ENCODE results near the gene UNK. TPM values are rescaled to one million over a fixed set of nuclear protein-coding genes. Genes with fewer than 3 reads are reported as not detected.

UNK gene
- total and polyA plus RNA-seq, 9 of the 15 experiments (the other 6 are each of a cell fraction or from before 2014, with no cell fraction given) = 12.8 to 38.6 (median 24.8) TPM

DNA sequence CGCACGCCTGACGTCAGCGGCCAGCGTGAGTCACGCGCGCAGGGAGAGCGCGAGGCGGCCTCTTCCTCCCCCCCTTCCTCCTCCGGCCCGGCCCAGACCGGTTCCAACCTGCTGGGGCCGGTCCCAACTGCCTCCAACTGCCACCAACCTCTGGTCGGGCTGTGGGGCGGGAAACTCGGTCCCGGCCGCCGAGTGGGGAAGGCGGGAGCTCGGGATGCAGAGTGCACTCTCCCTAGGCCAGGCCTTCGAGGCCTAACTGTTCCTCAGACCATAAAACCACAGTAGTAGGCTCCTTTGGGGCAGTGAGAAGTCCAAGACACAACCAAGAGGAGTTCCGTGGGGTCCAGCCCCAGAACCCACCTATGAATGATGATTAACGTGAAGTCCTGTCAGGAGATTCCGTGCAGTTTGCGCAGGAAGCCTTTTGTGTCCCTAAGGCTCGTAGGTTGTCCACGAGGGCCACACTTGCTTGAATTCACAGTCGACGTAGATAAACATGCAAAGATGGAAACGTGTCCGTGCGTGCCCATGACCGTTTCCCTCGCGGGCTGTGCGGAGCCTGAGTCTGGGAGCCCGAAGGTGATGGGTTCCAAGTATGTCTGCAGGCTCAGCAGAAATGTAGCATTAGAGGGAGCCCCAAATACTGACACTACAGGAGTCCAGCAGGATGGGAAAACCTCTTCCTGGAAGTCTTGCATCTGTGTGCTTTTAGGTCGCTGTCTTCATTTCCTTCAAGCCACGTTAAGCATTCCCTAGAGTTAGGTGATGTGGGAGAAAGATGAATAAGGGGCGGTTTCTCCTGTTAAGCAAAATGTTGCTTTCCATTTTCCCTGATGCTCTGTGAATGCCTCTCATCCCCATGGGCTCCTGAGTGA lies 647 bp downstream of the UNK start (continued):
- TF ChIP-seq, protein P1, sequence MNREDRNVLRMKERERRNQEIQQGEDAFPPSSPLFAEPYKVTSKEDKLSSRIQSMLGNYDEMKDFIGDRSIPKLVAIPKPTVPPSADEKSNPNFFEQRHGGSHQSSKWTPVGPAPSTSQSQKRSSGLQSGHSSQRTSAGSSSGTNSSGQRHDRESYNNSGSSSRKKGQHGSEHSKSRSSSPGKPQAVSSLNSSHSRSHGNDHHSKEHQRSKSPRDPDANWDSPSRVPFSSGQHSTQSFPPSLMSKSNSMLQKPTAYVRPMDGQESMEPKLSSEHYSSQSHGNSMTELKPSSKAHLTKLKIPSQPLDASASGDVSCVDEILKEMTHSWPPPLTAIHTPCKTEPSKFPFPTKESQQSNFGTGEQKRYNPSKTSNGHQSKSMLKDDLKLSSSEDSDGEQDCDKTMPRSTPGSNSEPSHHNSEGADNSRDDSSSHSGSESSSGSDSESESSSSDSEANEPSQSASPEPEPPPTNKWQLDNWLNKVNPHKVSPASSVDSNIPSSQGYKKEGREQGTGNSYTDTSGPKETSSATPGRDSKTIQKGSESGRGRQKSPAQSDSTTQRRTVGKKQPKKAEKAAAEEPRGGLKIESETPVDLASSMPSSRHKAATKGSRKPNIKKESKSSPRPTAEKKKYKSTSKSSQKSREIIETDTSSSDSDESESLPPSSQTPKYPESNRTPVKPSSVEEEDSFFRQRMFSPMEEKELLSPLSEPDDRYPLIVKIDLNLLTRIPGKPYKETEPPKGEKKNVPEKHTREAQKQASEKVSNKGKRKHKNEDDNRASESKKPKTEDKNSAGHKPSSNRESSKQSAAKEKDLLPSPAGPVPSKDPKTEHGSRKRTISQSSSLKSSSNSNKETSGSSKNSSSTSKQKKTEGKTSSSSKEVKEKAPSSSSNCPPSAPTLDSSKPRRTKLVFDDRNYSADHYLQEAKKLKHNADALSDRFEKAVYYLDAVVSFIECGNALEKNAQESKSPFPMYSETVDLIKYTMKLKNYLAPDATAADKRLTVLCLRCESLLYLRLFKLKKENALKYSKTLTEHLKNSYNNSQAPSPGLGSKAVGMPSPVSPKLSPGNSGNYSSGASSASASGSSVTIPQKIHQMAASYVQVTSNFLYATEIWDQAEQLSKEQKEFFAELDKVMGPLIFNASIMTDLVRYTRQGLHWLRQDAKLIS (CRISPR knock-in tag; IDR thresholded peaks at IDR 0.05) = peak; percentile 90
- TF ChIP-seq, protein P2, sequence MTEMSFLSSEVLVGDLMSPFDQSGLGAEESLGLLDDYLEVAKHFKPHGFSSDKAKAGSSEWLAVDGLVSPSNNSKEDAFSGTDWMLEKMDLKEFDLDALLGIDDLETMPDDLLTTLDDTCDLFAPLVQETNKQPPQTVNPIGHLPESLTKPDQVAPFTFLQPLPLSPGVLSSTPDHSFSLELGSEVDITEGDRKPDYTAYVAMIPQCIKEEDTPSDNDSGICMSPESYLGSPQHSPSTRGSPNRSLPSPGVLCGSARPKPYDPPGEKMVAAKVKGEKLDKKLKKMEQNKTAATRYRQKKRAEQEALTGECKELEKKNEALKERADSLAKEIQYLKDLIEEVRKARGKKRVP (CRISPR knock-in tag; IDR thresholded peaks at IDR 0.05) = peak; percentile 51; the same call in 1 of the 2 replicates
- peak; percentile 90; the same call in 1 of the 2 replicates for TF ChIP-seq ZNF644 (tag; IDR thresholded peaks at IDR 0.05; ENCODE audit: low read depth)
- TF ChIP-seq ZNF436 (CRISPR knock-in tag; IDR thresholded peaks at IDR 0.05) = peak; percentile 37; the same call in 1 of the 2 replicates
- TF ChIP-seq, protein P3, sequence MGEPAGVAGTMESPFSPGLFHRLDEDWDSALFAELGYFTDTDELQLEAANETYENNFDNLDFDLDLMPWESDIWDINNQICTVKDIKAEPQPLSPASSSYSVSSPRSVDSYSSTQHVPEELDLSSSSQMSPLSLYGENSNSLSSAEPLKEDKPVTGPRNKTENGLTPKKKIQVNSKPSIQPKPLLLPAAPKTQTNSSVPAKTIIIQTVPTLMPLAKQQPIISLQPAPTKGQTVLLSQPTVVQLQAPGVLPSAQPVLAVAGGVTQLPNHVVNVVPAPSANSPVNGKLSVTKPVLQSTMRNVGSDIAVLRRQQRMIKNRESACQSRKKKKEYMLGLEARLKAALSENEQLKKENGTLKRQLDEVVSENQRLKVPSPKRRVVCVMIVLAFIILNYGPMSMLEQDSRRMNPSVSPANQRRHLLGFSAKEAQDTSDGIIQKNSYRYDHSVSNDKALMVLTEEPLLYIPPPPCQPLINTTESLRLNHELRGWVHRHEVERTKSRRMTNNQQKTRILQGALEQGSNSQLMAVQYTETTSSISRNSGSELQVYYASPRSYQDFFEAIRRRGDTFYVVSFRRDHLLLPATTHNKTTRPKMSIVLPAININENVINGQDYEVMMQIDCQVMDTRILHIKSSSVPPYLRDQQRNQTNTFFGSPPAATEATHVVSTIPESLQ (CRISPR knock-in tag; IDR thresholded peaks at IDR 0.05) = peak; percentile 98
- no peak for TF ChIP-seq RHOXF2B (CRISPR knock-in tag; conservative IDR thresholded peaks at IDR 0.05)
- 0 out of 2 replicates have a peak, but pooled peaks have one; percentile 82 for TF ChIP-seq MTA3 (IDR thresholded peaks at IDR 0.05; ENCODE audit: borderline replicate concordance)
- TF ChIP-seq ZZZ3 (IDR thresholded peaks at IDR 0.05) = peak; percentile 85
- peak; percentile 91 for TF ChIP-seq JUN (IDR thresholded peaks at IDR 0.05; ENCODE audit: borderline replicate concordance, low read depth, low read length)
- TF ChIP-seq JUN (CRISPR knock-in tag; IDR thresholded peaks at IDR 0.05; ENCODE audit: borderline replicate concordance) = 0 out of 2 replicates have a peak, but pooled peaks have one; percentile 1
- TF ChIP-seq TAL1 (IDR thresholded peaks at IDR 0.05) = no peak
- TF ChIP-seq, protein P4, sequence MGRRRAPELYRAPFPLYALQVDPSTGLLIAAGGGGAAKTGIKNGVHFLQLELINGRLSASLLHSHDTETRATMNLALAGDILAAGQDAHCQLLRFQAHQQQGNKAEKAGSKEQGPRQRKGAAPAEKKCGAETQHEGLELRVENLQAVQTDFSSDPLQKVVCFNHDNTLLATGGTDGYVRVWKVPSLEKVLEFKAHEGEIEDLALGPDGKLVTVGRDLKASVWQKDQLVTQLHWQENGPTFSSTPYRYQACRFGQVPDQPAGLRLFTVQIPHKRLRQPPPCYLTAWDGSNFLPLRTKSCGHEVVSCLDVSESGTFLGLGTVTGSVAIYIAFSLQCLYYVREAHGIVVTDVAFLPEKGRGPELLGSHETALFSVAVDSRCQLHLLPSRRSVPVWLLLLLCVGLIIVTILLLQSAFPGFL (CRISPR knock-in tag; IDR thresholded peaks at IDR 0.05) = peak; percentile 98
- TF ChIP-seq RBM17 (IDR thresholded peaks at IDR 0.05; ENCODE audit: borderline replicate concordance, low read depth, low read length) = no peak
- TF ChIP-seq ZNF76 (CRISPR knock-in tag; IDR thresholded peaks at IDR 0.05; ENCODE audit: borderline replicate concordance) = peak; percentile 86
- TF ChIP-seq PHF20 (IDR thresholded peaks at IDR 0.05; ENCODE audit: partially characterized antibody) = peak; percentile 61
- 0 out of 2 replicates have a peak, but pooled peaks have one; percentile 75 for TF ChIP-seq ZNF174 (CRISPR knock-in tag; IDR thresholded peaks at IDR 0.05)
- TF ChIP-seq, protein P5, sequence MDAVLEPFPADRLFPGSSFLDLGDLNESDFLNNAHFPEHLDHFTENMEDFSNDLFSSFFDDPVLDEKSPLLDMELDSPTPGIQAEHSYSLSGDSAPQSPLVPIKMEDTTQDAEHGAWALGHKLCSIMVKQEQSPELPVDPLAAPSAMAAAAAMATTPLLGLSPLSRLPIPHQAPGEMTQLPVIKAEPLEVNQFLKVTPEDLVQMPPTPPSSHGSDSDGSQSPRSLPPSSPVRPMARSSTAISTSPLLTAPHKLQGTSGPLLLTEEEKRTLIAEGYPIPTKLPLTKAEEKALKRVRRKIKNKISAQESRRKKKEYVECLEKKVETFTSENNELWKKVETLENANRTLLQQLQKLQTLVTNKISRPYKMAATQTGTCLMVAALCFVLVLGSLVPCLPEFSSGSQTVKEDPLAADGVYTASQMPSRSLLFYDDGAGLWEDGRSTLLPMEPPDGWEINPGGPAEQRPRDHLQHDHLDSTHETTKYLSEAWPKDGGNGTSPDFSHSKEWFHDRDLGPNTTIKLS (IDR thresholded peaks at IDR 0.05; ENCODE audit: borderline replicate concordance, low read depth) = no peak
